SK-N-SH (cell line): ENCODE data around the gene ID4. TPM values are rescaled to one million over a fixed set of nuclear protein-coding genes. Genes with fewer than 3 reads are reported as not detected.

Experiments
- CTCF ChIA-PET: fragments of 300-600, 350-600 bp; formaldehyde crosslinking; extraction: SDS; loops from one replicate; lab custom pipeline; 2021; lab: Yijun Ruan, JAX
- POLR2A ChIA-PET: fragments of 350-600 bp; sonication (Branson Sonifier 250); formaldehyde crosslinking; extraction: SDS; loops from one replicate; lab custom pipeline; 2020; ENCODE audit warnings: antibody characterized with exemption, inconsistent platforms; lab: Yijun Ruan, JAX
- DNase-seq: peaks from one replicate; pipeline ENCODE4 v3.0.0; 2012
- H2AFZ ChIP-seq: fragments of 200-600 bp; sonication (generic); 2 replicates; pipeline ENCODE4 v1.8.1; 2016; ENCODE audit warnings: antibody characterized with exemption, mild to moderate bottlenecking, low read depth
- H3F3A ChIP-seq: fragments of 200-600 bp; sonication (generic); replicated peaks from 2 replicates; pipeline ENCODE3; 2016; ENCODE audit warnings: antibody characterized with exemption, mild to moderate bottlenecking; ENCODE audit not compliant: insufficient read depth
- H3K27ac ChIP-seq, 2 experiments: fragments of 200-500 bp in 1 of 2; fragments of 200-600 bp in 1 of 2; sonication (Bioruptor generic) in 1 of 2; sonication (generic), shearing (Covaris generic) in 1 of 2; 2 replicates each; pipeline versions ENCODE4 v1.5.1 to v1.6.1; 2014 to 2016; ENCODE audit warnings: low read depth in 2 of 2, inconsistent platforms in 1 of 2, low read length in 1 of 2, mild to moderate bottlenecking in 1 of 2, mixed read lengths in 1 of 2
- H3K27me3 ChIP-seq: fragments of 200-600 bp; sonication (generic), shearing (Covaris generic); 2 replicates; pipeline ENCODE4 v1.6.1; 2016; ENCODE audit warnings: mixed run types; ENCODE audit not compliant: insufficient read depth
- H3K36me3 ChIP-seq, 2 experiments: fragments of 200-500 bp in 1 of 2; fragments of 200-600 bp in 1 of 2; sonication (Bioruptor generic) in 1 of 2; sonication (generic) in 1 of 2; replicated peaks in 1 of 2; 2 replicates each; pipeline versions ENCODE3 to v1.5.1; 2014 to 2016; ENCODE audit warnings: low read length in 1 of 2, mild to moderate bottlenecking in 1 of 2; ENCODE audit not compliant: insufficient read depth in 2 of 2, control insufficient read depth in 1 of 2
- H3K4me1 ChIP-seq, 2 experiments: fragments of 200-500 bp in 1 of 2; fragments of 200-600 bp in 1 of 2; sonication (Bioruptor generic) in 1 of 2; sonication (generic), shearing (Covaris generic) in 1 of 2; 2 replicates each; pipeline versions ENCODE4 v1.5.1 to v1.6.1; 2014 to 2016; ENCODE audit warnings: low read depth in 1 of 2, low read length in 1 of 2, mixed run types in 1 of 2; ENCODE audit not compliant: insufficient read depth in 2 of 2, control insufficient read depth in 1 of 2
- H3K4me2 ChIP-seq: fragments of 200-600 bp; sonication (generic), shearing (Covaris generic); 2 replicates; pipeline ENCODE4 v1.6.1; 2017; ENCODE audit warnings: mixed run types
- H3K4me3 ChIP-seq, 2 experiments: fragments of 200-500 bp in 1 of 2; fragments of 200-600 bp in 1 of 2; sonication (Bioruptor generic) in 1 of 2; sonication (generic), shearing (Covaris generic) in 1 of 2; 2 replicates each; pipeline versions ENCODE4 v1.5.1 to v1.8.1; 2014 to 2016; ENCODE audit warnings: low read depth in 2 of 2, inconsistent platforms in 1 of 2, low read length in 1 of 2, mild to moderate bottlenecking in 1 of 2, mixed read lengths in 1 of 2, moderate library complexity in 1 of 2
- H3K79me2 ChIP-seq: fragments of 200-600 bp; sonication (generic); 2 replicates; pipeline ENCODE4 v1.8.1; 2017; ENCODE audit warnings: mild to moderate bottlenecking; ENCODE audit not compliant: insufficient read depth
- H3K9ac ChIP-seq: fragments of 200-600 bp; sonication (generic); 2 replicates; pipeline ENCODE4 v1.6.1; 2017; ENCODE audit warnings: mixed run types
- H3K9me2 ChIP-seq: fragments of 200-600 bp; sonication (generic); 2 replicates; pipeline ENCODE4 v1.6.1; 2017; ENCODE audit warnings: mixed run types
- H3K9me3 ChIP-seq: fragments of 200-600 bp; sonication (generic); 2 replicates; pipeline ENCODE4 v1.6.1; 2017; ENCODE audit warnings: mixed run types, mild to moderate bottlenecking, moderate library complexity
- H4K20me1 ChIP-seq: fragments of 200-600 bp; sonication (generic); 2 replicates; pipeline ENCODE4 v1.6.1; 2017; ENCODE audit warnings: mild to moderate bottlenecking, mixed run types; ENCODE audit not compliant: insufficient read depth
- EP300 ChIP-seq, 2 experiments: IDR thresholded peaks; 2 replicates each; pipeline versions ENCODE4 v1.4.0 to v1.6.1; 2012; ENCODE audit warnings: borderline replicate concordance in 1 of 2, low read depth in 1 of 2, low read length in 1 of 2
- GATA2 ChIP-seq: sonication (generic); formaldehyde crosslinking; IDR thresholded peaks from 2 replicates; pipeline ENCODE4 v1.5.0; 2020; ENCODE audit warnings: mild to moderate bottlenecking, missing genetic modification reagents
- MXI1 ChIP-seq: IDR thresholded peaks from 2 replicates; pipeline ENCODE4 v1.6.1; 2012; ENCODE audit warnings: mild to moderate bottlenecking, low read depth, low read length, improper control_type of control experiment
- NFIC ChIP-seq: IDR thresholded peaks from 2 replicates; pipeline ENCODE4 v1.4.0; 2012; ENCODE audit warnings: borderline replicate concordance
- RFX5 ChIP-seq: IDR thresholded peaks from 2 replicates; pipeline ENCODE4 v1.6.1; 2012; ENCODE audit warnings: mild to moderate bottlenecking, improper control_type of control experiment, low read length
- TAF1 ChIP-seq: IDR thresholded peaks from 2 replicates; pipeline ENCODE4 v1.6.1; 2012; ENCODE audit warnings: low read depth, mild to moderate bottlenecking, low read length, moderate library complexity, borderline replicate concordance
- WGBS: methylation state at CpG from one replicate; pipeline ENCODE4 v1.1.6; 2017; ENCODE audit warnings: low lambda C conversion rate; 5-methylcytosine and 5-hydroxymethylcytosine counted together
- polyA plus RNA-seq, 3 experiments: library from polyadenylated mRNA; depleted of rRNA; stranded (reverse); fragments of >200 nt; gene quantifications; 2 replicates each; pipeline ENCODE4 v1.2.3, GENCODE V29; 2012
- TF ChIP-seq, protein P1 (sequence below): fragments of 150-350 bp; IDR thresholded peaks from 2 replicates; pipeline ENCODE4 v1.6.1; 2016; ENCODE audit warnings: mild to moderate bottlenecking, low read depth, low read length
- TF ChIP-seq, protein P2 (sequence below): IDR thresholded peaks from 2 replicates; pipeline ENCODE4 v1.6.1; 2012; ENCODE audit warnings: mild to moderate bottlenecking, low read depth, low read length, moderate library complexity

Gene ID4
- polyA plus RNA-seq, 1 of the 3 experiments (the other 2 are of a cell fraction): 4.9 TPM

DNA sequence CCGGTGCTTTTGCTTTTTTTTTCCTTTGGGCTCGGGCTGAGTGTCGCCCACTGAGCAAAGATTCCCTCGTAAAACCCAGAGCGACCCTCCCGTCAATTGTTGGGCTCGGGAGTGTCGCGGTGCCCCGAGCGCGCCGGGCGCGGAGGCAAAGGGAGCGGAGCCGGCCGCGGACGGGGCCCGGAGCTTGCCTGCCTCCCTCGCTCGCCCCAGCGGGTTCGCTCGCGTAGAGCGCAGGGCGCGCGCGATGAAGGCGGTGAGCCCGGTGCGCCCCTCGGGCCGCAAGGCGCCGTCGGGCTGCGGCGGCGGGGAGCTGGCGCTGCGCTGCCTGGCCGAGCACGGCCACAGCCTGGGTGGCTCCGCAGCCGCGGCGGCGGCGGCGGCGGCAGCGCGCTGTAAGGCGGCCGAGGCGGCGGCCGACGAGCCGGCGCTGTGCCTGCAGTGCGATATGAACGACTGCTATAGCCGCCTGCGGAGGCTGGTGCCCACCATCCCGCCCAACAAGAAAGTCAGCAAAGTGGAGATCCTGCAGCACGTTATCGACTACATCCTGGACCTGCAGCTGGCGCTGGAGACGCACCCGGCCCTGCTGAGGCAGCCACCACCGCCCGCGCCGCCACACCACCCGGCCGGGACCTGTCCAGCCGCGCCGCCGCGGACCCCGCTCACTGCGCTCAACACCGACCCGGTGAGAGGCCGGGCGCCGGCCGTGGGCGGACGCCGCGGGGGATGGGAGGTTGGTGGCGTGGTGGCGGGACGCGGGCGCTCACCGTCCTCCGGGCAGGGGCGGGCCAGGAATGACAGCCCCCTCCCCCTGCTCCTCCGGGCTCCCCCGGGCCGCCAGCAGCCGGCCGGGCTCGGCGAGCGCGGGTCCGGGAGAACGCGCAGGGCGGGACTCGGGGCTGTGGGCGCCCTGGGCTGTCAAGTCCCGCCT, 606 bp downstream of the ID4 start:
- POLR2A ChIA-PET: no interaction called here

More for the DNA sequence above, 606 bp downstream of the ID4 start:
- peaks cover 30% of the 10 kb centered on the region for H3K79me2 ChIP-seq
- no peaks in the 10 kb centered on the region for H3K9me3 ChIP-seq
- no peak overlapping the region; the same call in 1 of the 2 replicates for H2AFZ ChIP-seq
- no peaks in the 10 kb centered on the region; the same call in 1 of the 2 replicates for H3K27me3 ChIP-seq
- H3K9me2 ChIP-seq: no peaks in the 10 kb centered on the region
- H3K4me2 ChIP-seq: peak overlapping the region; percentile 90
- 13% methylated on average over 3 of the region's 122 CpGs for WGBS
- DNase-seq: peak; percentile 75
- H3K9ac ChIP-seq: peak overlapping the region; percentile 79; the same call in 1 of the 2 replicates
- TF ChIP-seq RFX5: no peak
- TF ChIP-seq MXI1: no peak
- no peak for TF ChIP-seq TAF1
- TF ChIP-seq NFIC: no peak
- TF ChIP-seq, protein P1, sequence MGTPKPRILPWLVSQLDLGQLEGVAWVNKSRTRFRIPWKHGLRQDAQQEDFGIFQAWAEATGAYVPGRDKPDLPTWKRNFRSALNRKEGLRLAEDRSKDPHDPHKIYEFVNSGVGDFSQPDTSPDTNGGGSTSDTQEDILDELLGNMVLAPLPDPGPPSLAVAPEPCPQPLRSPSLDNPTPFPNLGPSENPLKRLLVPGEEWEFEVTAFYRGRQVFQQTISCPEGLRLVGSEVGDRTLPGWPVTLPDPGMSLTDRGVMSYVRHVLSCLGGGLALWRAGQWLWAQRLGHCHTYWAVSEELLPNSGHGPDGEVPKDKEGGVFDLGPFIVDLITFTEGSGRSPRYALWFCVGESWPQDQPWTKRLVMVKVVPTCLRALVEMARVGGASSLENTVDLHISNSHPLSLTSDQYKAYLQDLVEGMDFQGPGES: no peak
- no peak for TF ChIP-seq GATA2 (CRISPR knock-in tag)
- TF ChIP-seq, protein P2, sequence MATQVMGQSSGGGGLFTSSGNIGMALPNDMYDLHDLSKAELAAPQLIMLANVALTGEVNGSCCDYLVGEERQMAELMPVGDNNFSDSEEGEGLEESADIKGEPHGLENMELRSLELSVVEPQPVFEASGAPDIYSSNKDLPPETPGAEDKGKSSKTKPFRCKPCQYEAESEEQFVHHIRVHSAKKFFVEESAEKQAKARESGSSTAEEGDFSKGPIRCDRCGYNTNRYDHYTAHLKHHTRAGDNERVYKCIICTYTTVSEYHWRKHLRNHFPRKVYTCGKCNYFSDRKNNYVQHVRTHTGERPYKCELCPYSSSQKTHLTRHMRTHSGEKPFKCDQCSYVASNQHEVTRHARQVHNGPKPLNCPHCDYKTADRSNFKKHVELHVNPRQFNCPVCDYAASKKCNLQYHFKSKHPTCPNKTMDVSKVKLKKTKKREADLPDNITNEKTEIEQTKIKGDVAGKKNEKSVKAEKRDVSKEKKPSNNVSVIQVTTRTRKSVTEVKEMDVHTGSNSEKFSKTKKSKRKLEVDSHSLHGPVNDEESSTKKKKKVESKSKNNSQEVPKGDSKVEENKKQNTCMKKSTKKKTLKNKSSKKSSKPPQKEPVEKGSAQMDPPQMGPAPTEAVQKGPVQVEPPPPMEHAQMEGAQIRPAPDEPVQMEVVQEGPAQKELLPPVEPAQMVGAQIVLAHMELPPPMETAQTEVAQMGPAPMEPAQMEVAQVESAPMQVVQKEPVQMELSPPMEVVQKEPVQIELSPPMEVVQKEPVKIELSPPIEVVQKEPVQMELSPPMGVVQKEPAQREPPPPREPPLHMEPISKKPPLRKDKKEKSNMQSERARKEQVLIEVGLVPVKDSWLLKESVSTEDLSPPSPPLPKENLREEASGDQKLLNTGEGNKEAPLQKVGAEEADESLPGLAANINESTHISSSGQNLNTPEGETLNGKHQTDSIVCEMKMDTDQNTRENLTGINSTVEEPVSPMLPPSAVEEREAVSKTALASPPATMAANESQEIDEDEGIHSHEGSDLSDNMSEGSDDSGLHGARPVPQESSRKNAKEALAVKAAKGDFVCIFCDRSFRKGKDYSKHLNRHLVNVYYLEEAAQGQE: 0 out of 2 replicates have a peak, but pooled peaks have one; percentile 48
- 0 out of 4 replicates have a peak, but pooled peaks of 1 of the 2 experiments have one; percentile 5 for TF ChIP-seq EP300 (IDR thresholded peaks at IDR 0.05; ENCODE audit: borderline replicate concordance in 1 of 2, low read depth in 1 of 2, low read length in 1 of 2)
- peaks cover 6% of the 10 kb centered on the region for H3F3A ChIP-seq
- peak overlapping the region; percentile 50 to 75; a peak in 3 of 4 replicates for H3K4me3 ChIP-seq
- H4K20me1 ChIP-seq: peaks cover 25% of the 10 kb centered on the region
- H3K36me3 ChIP-seq: peaks cover 0 to 10% of the 10 kb centered on the region in 2 experiments
- peaks cover 0 to 20% of the 10 kb centered on the region in 2 experiments; a peak in 2 of 4 replicates for H3K4me1 ChIP-seq
- CTCF ChIA-PET: no interaction called here
- H3K27ac ChIP-seq: peak overlapping the region in 1 of 2 experiments; percentile 66; a peak in 2 of 4 replicates
